ENCODE results near the gene SMDT1. TPM values are rescaled to one million over a fixed set of nuclear protein-coding genes. Genes with fewer than 3 reads are reported as not detected.
A peak's percentile ranks its signal among the peaks of the same experiment; 100 is the strongest.
"Not testable (repeated sequence)": the region's sequence is repeated elsewhere in the genome, so short reads cannot be mapped to it uniquely, and the experiment has no call there.

SMDT1 gene
- total RNA-seq, 5 donors from 2014 or later (not counting 1 experiment from before 2014, with no cell fraction given), result 101 to 176 (median 114) TPM

- H3K36me3 ChIP-seq (ENCODE audit: control insufficient read depth in 2 of 2, extremely low read depth in 1 of 2, insufficient read depth in 1 of 2, low read length in 1 of 2); H3K27me3 ChIP-seq (replicated peaks in 1 of 2; ENCODE audit: control insufficient read depth in 2 of 2, extremely low read depth in 1 of 2, insufficient read depth in 2 of 2, low read length in 1 of 2); POLR2A ChIA-PET; H3K27ac ChIP-seq (ENCODE audit: low read length); H3K4me3 ChIP-seq (ENCODE audit: control insufficient read depth in 1 of 2, extremely low read depth in 1 of 2, low read length in 1 of 2); H3K4me3 Mint-ChIP-seq; H3K27me3 Mint-ChIP-seq; ATAC-seq (replicated peaks in 1 of 4); H3K9me3 ChIP-seq; CTCF ChIA-PET; DNase-seq: not testable (repeated sequence)
- H3K4me1 Mint-ChIP-seq, result peaks cover 19 to 23% (median 20%) of the 10 kb centered on the region in 3 donors
- H3K4me1 ChIP-seq (ENCODE audit: control insufficient read depth in 1 of 2, extremely low read depth in 1 of 2, insufficient read depth in 2 of 2, low read length in 2 of 2), result peaks cover 7 to 13% of the 10 kb centered on the region in 2 experiments
- 65% methylated on average over 3 of the region's 6 CpGs for WGBS (ENCODE audit: insufficient coverage)
- peaks cover 7 to 17% (median 10%) of the 10 kb centered on the region in 3 donors for H3K9me3 Mint-ChIP-seq
- peak overlapping the region in 1 of 2 donors; percentile 16 for H3K27ac Mint-ChIP-seq
- H3K36me3 Mint-ChIP-seq, result peaks cover 13% of the 10 kb centered on the region
Observed at GRCh38 chr22:42115420-42115830, 35.9 kb downstream of the SMDT1 start.

- peaks cover 19 to 26% of the 10 kb centered on the region in 2 experiments for H3K4me1 ChIP-seq (ENCODE audit: control insufficient read depth in 1 of 2, extremely low read depth in 1 of 2, insufficient read depth in 2 of 2, low read length in 2 of 2)
- no peak overlapping the region for H3K27ac Mint-ChIP-seq
- 80% methylated on average over 3 of the region's 4 CpGs for WGBS (ENCODE audit: insufficient coverage)
- no peaks in the 10 kb centered on the region for H3K36me3 ChIP-seq (ENCODE audit: control insufficient read depth in 2 of 2, extremely low read depth in 1 of 2, insufficient read depth in 1 of 2, low read length in 1 of 2)
- no peak overlapping the region for H3K4me3 ChIP-seq (ENCODE audit: control insufficient read depth in 1 of 2, extremely low read depth in 1 of 2, low read length in 1 of 2)
- POLR2A ChIA-PET, result interaction anchor here (0.7 kb wide), 2 partner anchors 43 to 281 kb away, joined by 3 read pairs; no protein-coding TSS in a partner anchor
- no peak overlapping the region for H3K4me3 Mint-ChIP-seq
- H3K27ac ChIP-seq (ENCODE audit: low read length), result no peak overlapping the region
- H3K9me3 ChIP-seq, result peaks cover 9% of the 10 kb centered on the region
- H3K27me3 ChIP-seq (replicated peaks in 1 of 2; ENCODE audit: control insufficient read depth in 2 of 2, extremely low read depth in 1 of 2, insufficient read depth in 2 of 2, low read length in 1 of 2), result no peaks in the 10 kb centered on the region
- H3K27me3 Mint-ChIP-seq, result no peaks in the 10 kb centered on the region
- DNase-seq (no peak), ATAC-seq (replicated peaks in 1 of 4) (no peak)
- peaks cover 33 to 38% (median 34%) of the 10 kb centered on the region in 3 donors for H3K4me1 Mint-ChIP-seq
- CTCF ChIA-PET, result interaction anchor here in 1 of 2 donors (0.6 kb wide), 1 partner anchor 68 kb away, joined by 10 read pairs; no protein-coding TSS in a partner anchor
- H3K9me3 Mint-ChIP-seq, result peaks cover 7 to 17% (median 10%) of the 10 kb centered on the region in 3 donors
- peaks cover 13% of the 10 kb centered on the region for H3K36me3 Mint-ChIP-seq
Observed at GRCh38 chr22:42116848-42117424, 37.4 kb downstream of the SMDT1 start.

- WGBS (ENCODE audit: insufficient coverage), result 0% methylated on average over 2 of the region's 15 CpGs
- H3K4me3 Mint-ChIP-seq, result peak overlapping the region; percentile 58 to 71 (median 70)
- H3K27ac ChIP-seq (ENCODE audit: low read length), result peak overlapping the region; percentile 61
- peak overlapping the region; percentile 86 to 89 for H3K27ac Mint-ChIP-seq
- peaks cover 13% of the 10 kb centered on the region for H3K36me3 Mint-ChIP-seq
- H3K36me3 ChIP-seq (ENCODE audit: control insufficient read depth in 2 of 2, extremely low read depth in 1 of 2, insufficient read depth in 1 of 2, low read length in 1 of 2); H3K27me3 Mint-ChIP-seq; H3K9me3 ChIP-seq; H3K9me3 Mint-ChIP-seq; H3K27me3 ChIP-seq (replicated peaks in 1 of 2; ENCODE audit: control insufficient read depth in 2 of 2, extremely low read depth in 1 of 2, insufficient read depth in 2 of 2, low read length in 1 of 2): not testable (repeated sequence)
- peaks cover 23 to 28% of the 10 kb centered on the region in 2 experiments for H3K4me1 ChIP-seq (ENCODE audit: control insufficient read depth in 1 of 2, extremely low read depth in 1 of 2, insufficient read depth in 2 of 2, low read length in 2 of 2)
- peaks cover 36 to 43% (median 41%) of the 10 kb centered on the region in 3 donors for H3K4me1 Mint-ChIP-seq
- peak overlapping the region; percentile 34 to 39 for H3K4me3 ChIP-seq (ENCODE audit: control insufficient read depth in 1 of 2, extremely low read depth in 1 of 2, low read length in 1 of 2)
- ATAC-seq (replicated peaks in 1 of 4) (peak; percentile 80 to 95 (median 82)), DNase-seq (peak in 22 of 35 experiments; percentile 4 to 64 (median 16))
- ChIA-PET POLR2A (interaction anchor here in 1 of 2 donors (1.2 kb wide), 1 partner anchor 10 kb away, joined by 5 read pairs; no protein-coding TSS in a partner anchor), CTCF (interaction anchor here in 1 of 2 donors (0.7 to 1.5 kb wide), 3 partner anchors 10 to 413 kb away, joined by 4 to 5 read pairs (median 4); no protein-coding TSS in a partner anchor)
Observed at GRCh38 chr22:42120231-42121021, 40.9 kb downstream of the SMDT1 start.

GRCh38 chr22:42123529-42123928 is 44.0 kb downstream of the SMDT1 start:
- H3K36me3 Mint-ChIP-seq; POLR2A ChIA-PET; H3K9me3 Mint-ChIP-seq; H3K27ac ChIP-seq (ENCODE audit: low read length); H3K27me3 Mint-ChIP-seq; ATAC-seq (replicated peaks in 1 of 4); DNase-seq; H3K9me3 ChIP-seq; CTCF ChIA-PET; H3K27me3 ChIP-seq (replicated peaks in 1 of 2; ENCODE audit: control insufficient read depth in 2 of 2, extremely low read depth in 1 of 2, insufficient read depth in 2 of 2, low read length in 1 of 2); H3K27ac Mint-ChIP-seq; H3K4me3 ChIP-seq (ENCODE audit: control insufficient read depth in 1 of 2, extremely low read depth in 1 of 2, low read length in 1 of 2); H3K36me3 ChIP-seq (ENCODE audit: control insufficient read depth in 2 of 2, extremely low read depth in 1 of 2, insufficient read depth in 1 of 2, low read length in 1 of 2); H3K4me3 Mint-ChIP-seq: not testable (repeated sequence)
- H3K4me1 Mint-ChIP-seq, result peaks cover 34 to 39% (median 39%) of the 10 kb centered on the region in 3 donors
- no CpG with 5 or more reads among the region's 4 CpGs for WGBS (ENCODE audit: insufficient coverage)
- H3K4me1 ChIP-seq (ENCODE audit: control insufficient read depth in 1 of 2, extremely low read depth in 1 of 2, insufficient read depth in 2 of 2, low read length in 2 of 2), result peaks cover 23 to 28% of the 10 kb centered on the region in 2 experiments

- Histone ChIP-seq H3K4me1 (ENCODE audit: control insufficient read depth in 1 of 2, extremely low read depth in 1 of 2, insufficient read depth in 2 of 2, low read length in 2 of 2) (no peaks in the 10 kb centered on the region), H3K27me3 (replicated peaks in 1 of 2; ENCODE audit: control insufficient read depth in 2 of 2, extremely low read depth in 1 of 2, insufficient read depth in 2 of 2, low read length in 1 of 2) (no peaks in the 10 kb centered on the region), H3K27ac (ENCODE audit: low read length) (no peak overlapping the region), H3K4me3 (ENCODE audit: control insufficient read depth in 1 of 2, extremely low read depth in 1 of 2, low read length in 1 of 2) (no peak overlapping the region), H3K36me3 (ENCODE audit: control insufficient read depth in 2 of 2, extremely low read depth in 1 of 2, insufficient read depth in 1 of 2, low read length in 1 of 2) (no peaks in the 10 kb centered on the region), H3K9me3 (no peaks in the 10 kb centered on the region)
- WGBS (ENCODE audit: insufficient coverage), result 95% methylated on average over 16 of the region's 16 CpGs
- Mint-ChIP-seq H3K4me3 (no peak overlapping the region), H3K27ac (no peak overlapping the region), H3K9me3 (no peaks in the 10 kb centered on the region), H3K36me3 (no peaks in the 10 kb centered on the region), H3K27me3 (no peaks in the 10 kb centered on the region), H3K4me1 (peaks cover 0 to 4% (median 0%) of the 10 kb centered on the region in 3 donors)
- DNase-seq, result no peak
- ATAC-seq (replicated peaks in 1 of 4), result no peak
- CTCF ChIA-PET, result no interaction called here
- POLR2A ChIA-PET, result no interaction called here
Observed at GRCh38 chr22:42127606-42128005, 48.1 kb downstream of the SMDT1 start.

- H3K27ac Mint-ChIP-seq; CTCF ChIA-PET; H3K4me3 Mint-ChIP-seq; H3K4me3 ChIP-seq (ENCODE audit: control insufficient read depth in 1 of 2, extremely low read depth in 1 of 2, low read length in 1 of 2); H3K36me3 ChIP-seq (ENCODE audit: control insufficient read depth in 2 of 2, extremely low read depth in 1 of 2, insufficient read depth in 1 of 2, low read length in 1 of 2); H3K9me3 ChIP-seq; H3K27me3 Mint-ChIP-seq; H3K36me3 Mint-ChIP-seq; H3K27ac ChIP-seq (ENCODE audit: low read length); ATAC-seq (replicated peaks in 1 of 4); H3K4me1 Mint-ChIP-seq; DNase-seq; H3K9me3 Mint-ChIP-seq; H3K4me1 ChIP-seq (ENCODE audit: control insufficient read depth in 1 of 2, extremely low read depth in 1 of 2, insufficient read depth in 2 of 2, low read length in 2 of 2); H3K27me3 ChIP-seq (replicated peaks in 1 of 2; ENCODE audit: control insufficient read depth in 2 of 2, extremely low read depth in 1 of 2, insufficient read depth in 2 of 2, low read length in 1 of 2); POLR2A ChIA-PET: not testable (repeated sequence)
- WGBS (ENCODE audit: insufficient coverage), result 92% methylated on average over 8 of the region's 13 CpGs
Observed at GRCh38 chr22:42128007-42128406, 48.5 kb downstream of the SMDT1 start.
